ENCODE measurements around the gene CFAP157.
A peak's percentile ranks its signal among the peaks of the same experiment; 100 is the strongest.

CFAP157 gene

DNA sequence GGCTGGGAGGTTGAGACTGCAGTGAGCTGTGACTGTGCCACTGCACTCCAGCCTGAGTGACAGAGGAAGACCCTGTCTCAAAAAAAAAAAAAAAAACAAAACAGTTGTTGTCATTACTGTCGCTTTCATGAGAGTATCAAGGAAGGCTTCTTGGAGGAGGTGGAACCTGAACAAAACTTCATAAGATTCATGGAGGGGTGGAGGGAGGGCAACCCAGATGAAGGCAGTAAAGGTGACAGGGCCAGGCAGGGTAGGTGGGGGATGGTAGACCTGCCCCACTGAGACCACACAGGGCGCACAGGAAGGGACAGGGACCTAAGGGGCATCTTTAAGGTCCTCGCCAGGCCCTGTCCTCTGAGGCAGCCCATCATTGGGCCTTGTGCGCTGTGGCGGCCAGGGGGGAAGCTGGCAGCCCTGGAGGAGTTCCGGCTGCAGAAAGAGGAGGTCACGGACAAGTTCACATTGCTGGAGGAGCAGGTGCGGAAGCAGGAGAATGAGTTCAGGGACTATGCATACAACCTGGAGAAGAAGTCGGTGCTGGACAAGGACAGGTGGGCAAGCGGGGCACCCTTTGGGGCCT is 3.5 kb downstream of the CFAP157 start:
- Histone ChIP-seq H3K27ac (ENCODE audit: low read depth, low read length) (no peak overlapping the region), H3K36me3 (ENCODE audit: control insufficient read depth, insufficient read depth, low read length) (no peaks in the 10 kb centered on the region), H3K27me3 (ENCODE audit: control insufficient read depth, insufficient read depth, low read length) (peaks cover 7% of the 10 kb centered on the region; the same call in 1 of the 2 replicates), H3K4me1 (ENCODE audit: control insufficient read depth, insufficient read depth, low read length) (peaks cover 21% of the 10 kb centered on the region), H3K9me3 (ENCODE audit: control insufficient read depth, insufficient read depth, low read depth, low read length) (no peaks in the 10 kb centered on the region), H3K9ac (ENCODE audit: low read length) (no peak overlapping the region), H3K4me3 (ENCODE audit: low read depth, low read length) (no peak overlapping the region)

DNA sequence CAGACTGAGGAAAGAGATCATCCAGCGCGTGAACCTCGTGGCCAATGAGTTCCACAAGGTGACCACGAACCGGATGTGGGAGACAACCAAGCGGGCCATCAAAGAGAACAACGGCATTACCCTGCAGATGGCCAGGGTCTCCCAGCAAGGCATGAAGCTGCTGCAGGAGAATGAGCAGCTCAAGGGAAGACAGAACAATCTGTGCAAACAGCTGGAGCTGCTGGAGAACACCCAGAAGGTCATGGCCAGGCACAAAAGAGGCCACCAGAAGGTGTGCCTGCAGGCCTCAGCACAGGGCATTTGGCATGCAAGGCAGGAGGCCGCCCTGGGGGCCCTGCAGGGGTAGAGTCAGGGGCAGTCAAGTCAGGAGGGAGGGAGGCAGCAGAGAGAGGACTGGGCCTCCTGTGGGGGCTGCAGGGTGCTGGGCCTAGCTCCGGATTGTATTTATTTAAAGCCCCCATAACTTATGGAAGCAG is 4.5 kb downstream of the CFAP157 start:
- no peaks in the 10 kb centered on the region for H3K36me3 ChIP-seq (ENCODE audit: control insufficient read depth, insufficient read depth, low read length)
- H3K4me3 ChIP-seq (ENCODE audit: low read depth, low read length), result no peak overlapping the region
- H3K4me1 ChIP-seq (ENCODE audit: control insufficient read depth, insufficient read depth, low read length), result peaks cover 25% of the 10 kb centered on the region
- no peak overlapping the region for H3K9ac ChIP-seq (ENCODE audit: low read length)
- no peak overlapping the region for H3K27ac ChIP-seq (ENCODE audit: low read depth, low read length)
- H3K9me3 ChIP-seq (ENCODE audit: control insufficient read depth, insufficient read depth, low read depth, low read length), result no peaks in the 10 kb centered on the region
- peaks cover 7% of the 10 kb centered on the region; the same call in 1 of the 2 replicates for H3K27me3 ChIP-seq (ENCODE audit: control insufficient read depth, insufficient read depth, low read length)

DNA sequence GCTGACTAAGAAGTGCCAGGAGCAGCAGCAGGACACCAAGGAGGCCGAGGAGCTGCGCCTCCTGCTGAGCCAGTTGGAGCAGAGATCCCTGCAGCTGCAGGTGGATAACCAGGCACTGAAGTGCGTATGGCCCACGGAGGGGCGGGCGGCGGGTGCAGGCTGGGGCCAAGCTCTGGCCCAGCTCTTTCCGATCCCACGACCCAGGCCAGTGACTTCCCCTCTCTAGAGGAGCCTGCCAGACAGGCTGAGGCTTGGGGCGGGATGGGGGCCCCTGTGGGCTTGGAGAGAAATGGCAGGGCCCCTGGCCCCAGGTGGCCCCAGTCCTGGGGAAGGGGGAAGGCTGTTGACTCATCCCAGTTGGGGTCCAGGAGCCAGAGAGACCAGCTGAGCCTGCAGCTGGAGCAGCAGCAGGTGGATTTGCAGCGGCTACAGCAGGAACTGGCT is 5.1 kb downstream of the CFAP157 start:
- Histone ChIP-seq H3K9ac (ENCODE audit: low read length) (no peak overlapping the region), H3K27me3 (ENCODE audit: control insufficient read depth, insufficient read depth, low read length) (peaks cover 7% of the 10 kb centered on the region; the same call in 1 of the 2 replicates), H3K4me3 (ENCODE audit: low read depth, low read length) (no peak overlapping the region), H3K4me1 (ENCODE audit: control insufficient read depth, insufficient read depth, low read length) (peaks cover 25% of the 10 kb centered on the region), H3K36me3 (ENCODE audit: control insufficient read depth, insufficient read depth, low read length) (no peaks in the 10 kb centered on the region), H3K27ac (ENCODE audit: low read depth, low read length) (no peak overlapping the region), H3K9me3 (ENCODE audit: control insufficient read depth, insufficient read depth, low read depth, low read length) (no peaks in the 10 kb centered on the region)

DNA sequence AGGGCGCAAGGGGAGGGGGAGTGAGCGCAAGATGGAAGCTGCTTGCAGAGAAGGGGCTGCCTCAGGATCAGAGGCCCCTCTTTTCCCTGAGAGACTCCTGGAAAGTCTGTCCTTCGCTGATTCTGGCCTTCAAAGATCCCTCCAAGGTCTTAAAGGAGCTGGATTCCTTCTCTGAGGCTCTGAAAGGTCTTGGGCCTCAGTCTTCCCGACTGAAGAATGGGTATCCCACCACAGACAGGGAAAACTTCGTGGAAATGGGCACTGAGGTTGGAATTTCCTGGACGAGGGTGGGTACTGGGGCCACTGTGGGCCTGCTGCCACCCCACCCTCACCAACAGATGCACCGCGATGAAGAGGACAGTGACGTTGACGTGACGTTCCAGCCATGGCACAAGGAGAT is 5.6 kb downstream of the CFAP157 start:
- Histone ChIP-seq H3K9ac (ENCODE audit: low read length) (no peak overlapping the region), H3K27me3 (ENCODE audit: control insufficient read depth, insufficient read depth, low read length) (peaks cover 7% of the 10 kb centered on the region; the same call in 1 of the 2 replicates), H3K9me3 (ENCODE audit: control insufficient read depth, insufficient read depth, low read depth, low read length) (no peaks in the 10 kb centered on the region), H3K27ac (ENCODE audit: low read depth, low read length) (no peak overlapping the region), H3K4me1 (ENCODE audit: control insufficient read depth, insufficient read depth, low read length) (peaks cover 25% of the 10 kb centered on the region), H3K4me3 (ENCODE audit: low read depth, low read length) (no peak overlapping the region), H3K36me3 (ENCODE audit: control insufficient read depth, insufficient read depth, low read length) (no peaks in the 10 kb centered on the region)

DNA sequence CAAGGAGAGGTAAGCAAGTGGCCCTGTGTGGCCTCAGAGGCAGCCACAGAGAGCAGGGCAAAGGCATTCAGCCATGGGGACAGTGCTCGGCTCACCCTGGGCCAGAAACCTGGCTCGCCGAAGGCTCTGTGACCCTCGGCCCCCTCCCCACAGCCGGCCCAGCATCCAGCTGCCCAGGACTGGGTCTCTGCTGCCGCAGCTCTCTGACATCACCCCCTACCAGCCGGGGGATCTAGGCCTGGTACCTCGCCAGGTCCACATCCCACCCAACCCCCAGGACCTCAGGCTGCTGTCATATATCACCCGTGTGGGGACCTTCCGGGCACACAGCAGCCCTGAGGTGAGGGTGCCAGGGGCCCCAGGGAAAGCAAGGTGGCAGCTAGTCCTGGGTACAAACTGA is 6.1 kb downstream of the CFAP157 start:
- no peaks in the 10 kb centered on the region for H3K9me3 ChIP-seq (ENCODE audit: control insufficient read depth, insufficient read depth, low read depth, low read length)
- H3K9ac ChIP-seq (ENCODE audit: low read length), result no peak overlapping the region
- H3K4me1 ChIP-seq (ENCODE audit: control insufficient read depth, insufficient read depth, low read length), result peaks cover 25% of the 10 kb centered on the region
- no peak overlapping the region for H3K27ac ChIP-seq (ENCODE audit: low read depth, low read length)
- no peak overlapping the region for H3K4me3 ChIP-seq (ENCODE audit: low read depth, low read length)
- peaks cover 7% of the 10 kb centered on the region; the same call in 1 of the 2 replicates for H3K27me3 ChIP-seq (ENCODE audit: control insufficient read depth, insufficient read depth, low read length)
- no peaks in the 10 kb centered on the region for H3K36me3 ChIP-seq (ENCODE audit: control insufficient read depth, insufficient read depth, low read length)

DNA sequence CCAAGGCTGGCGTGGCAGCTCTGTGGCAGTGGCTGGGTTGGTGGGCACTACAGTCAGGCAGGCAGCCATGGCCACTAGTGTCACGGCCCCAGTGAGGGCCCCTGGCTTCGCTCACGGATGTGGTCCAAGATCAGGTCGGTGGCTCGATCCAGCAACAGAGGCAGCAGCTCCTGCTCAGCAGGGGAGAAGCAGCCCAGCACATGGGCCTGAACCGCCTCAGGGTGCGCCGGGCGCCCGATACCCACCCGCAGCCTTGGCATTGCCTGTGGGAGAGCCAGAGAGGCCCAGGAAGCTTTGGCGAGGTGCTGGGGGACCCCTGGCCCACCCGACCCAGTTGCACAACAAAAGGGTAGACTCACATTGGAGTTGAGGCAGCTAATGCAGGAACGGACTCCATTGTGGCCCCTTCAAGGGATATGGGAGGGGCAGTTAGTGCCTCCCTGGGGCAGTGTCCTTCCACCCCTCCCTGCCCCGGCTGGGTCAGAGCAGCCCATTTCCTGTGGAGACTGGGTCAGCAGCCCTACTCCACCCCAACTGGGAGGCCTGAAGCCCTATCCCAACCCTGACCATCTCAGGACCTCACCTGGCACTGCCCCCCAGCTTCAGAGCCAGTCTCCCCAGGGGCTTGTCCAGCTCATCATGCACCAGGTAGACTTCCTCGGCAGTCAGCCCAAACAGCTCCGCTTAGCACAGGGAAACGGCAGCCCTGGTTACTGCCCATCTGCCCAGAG is 7.4 kb downstream of the CFAP157 start:
- no peak overlapping the region for H3K9ac ChIP-seq (ENCODE audit: low read length)
- H3K27me3 ChIP-seq (ENCODE audit: control insufficient read depth, insufficient read depth, low read length), result peaks cover 7% of the 10 kb centered on the region; the same call in 1 of the 2 replicates
- peaks cover 25% of the 10 kb centered on the region for H3K4me1 ChIP-seq (ENCODE audit: control insufficient read depth, insufficient read depth, low read length)
- H3K9me3 ChIP-seq (ENCODE audit: control insufficient read depth, insufficient read depth, low read depth, low read length), result no peaks in the 10 kb centered on the region
- no peaks in the 10 kb centered on the region for H3K36me3 ChIP-seq (ENCODE audit: control insufficient read depth, insufficient read depth, low read length)
- no peak overlapping the region for H3K27ac ChIP-seq (ENCODE audit: low read depth, low read length)
- H3K4me3 ChIP-seq (ENCODE audit: low read depth, low read length), result peak overlapping the region; percentile 82

DNA sequence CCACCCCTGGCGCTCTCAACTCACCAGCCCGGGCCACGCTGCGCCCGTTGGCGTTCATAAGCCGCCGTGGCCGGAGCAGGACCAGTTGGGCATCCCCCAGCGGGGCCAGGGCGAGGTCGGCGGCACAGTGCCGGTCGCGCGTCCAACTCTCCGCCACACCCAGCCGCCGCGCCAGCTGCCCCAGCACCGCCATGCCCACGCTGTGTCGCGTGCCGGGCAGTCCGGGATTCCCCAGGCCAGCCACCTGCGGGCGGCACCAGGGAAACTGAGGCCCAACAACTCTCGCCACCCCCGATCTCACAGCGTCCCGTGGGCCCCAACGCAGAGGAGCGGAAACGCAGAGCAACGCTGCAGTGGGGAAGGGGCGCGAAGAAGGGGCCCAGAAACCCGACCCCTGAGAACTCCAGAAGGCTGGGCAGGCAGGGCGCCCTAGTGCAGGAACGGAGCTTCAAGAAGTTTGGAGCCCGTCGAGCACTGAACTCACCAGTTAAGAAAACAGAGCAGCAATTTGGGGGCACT is 8.2 kb downstream of the CFAP157 start:
- Histone ChIP-seq H3K36me3 (ENCODE audit: control insufficient read depth, insufficient read depth, low read length) (no peaks in the 10 kb centered on the region), H3K9me3 (ENCODE audit: control insufficient read depth, insufficient read depth, low read depth, low read length) (no peaks in the 10 kb centered on the region), H3K27me3 (ENCODE audit: control insufficient read depth, insufficient read depth, low read length) (peaks cover 7% of the 10 kb centered on the region; the same call in 1 of the 2 replicates), H3K4me1 (ENCODE audit: control insufficient read depth, insufficient read depth, low read length) (peaks cover 25% of the 10 kb centered on the region), H3K4me3 (ENCODE audit: low read depth, low read length) (peak overlapping the region; percentile 82), H3K9ac (ENCODE audit: low read length) (peak overlapping the region; percentile 72), H3K27ac (ENCODE audit: low read depth, low read length) (no peak overlapping the region; the same call in 1 of the 2 replicates)

DNA sequence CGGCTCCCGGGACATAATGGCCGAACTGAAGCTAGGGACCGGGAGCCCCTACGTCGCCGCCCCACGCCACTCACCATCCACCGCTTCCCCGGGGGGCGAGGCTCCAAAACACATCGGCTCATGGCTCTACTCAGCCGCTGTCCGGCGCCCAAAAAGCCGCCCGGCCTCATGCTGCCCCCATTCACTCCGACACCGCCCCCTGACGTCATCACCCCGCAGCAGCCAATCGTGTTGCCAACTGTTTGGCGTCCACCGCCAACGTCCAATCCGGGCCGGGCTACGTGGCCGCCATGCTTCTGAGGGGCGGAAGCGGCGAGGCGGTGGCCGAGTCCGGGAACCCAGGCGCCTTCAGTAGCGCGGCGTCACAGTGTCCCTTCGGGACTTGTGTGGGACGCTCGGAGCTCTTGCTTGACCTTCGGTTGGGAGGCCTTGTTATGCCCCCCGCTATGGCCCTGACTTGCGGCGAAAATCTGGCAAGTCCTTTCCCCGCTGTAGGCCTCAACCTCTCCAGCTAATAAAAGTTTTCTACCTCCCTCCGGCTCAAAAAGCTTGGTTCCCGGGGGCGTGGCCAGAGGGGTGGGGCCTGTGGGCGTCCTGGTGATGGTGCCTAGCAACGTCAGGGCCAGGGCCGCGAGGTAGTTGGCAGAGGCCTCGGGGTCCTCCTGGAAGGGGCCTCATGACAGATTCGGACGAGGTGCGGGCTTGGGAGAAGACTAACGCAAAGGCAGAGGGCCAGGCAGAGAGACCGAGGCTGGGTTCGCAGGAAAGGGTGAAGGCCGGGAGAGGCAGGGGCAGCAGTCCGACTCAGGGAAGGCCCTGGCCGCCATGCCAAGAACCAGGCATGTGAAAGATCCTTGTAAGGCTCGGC is 8.9 kb downstream of the CFAP157 start, which contains the start of the genes PTRH1 and TTC16:
Gene PTRH1 (minus strand): TSS at position 194 of the 868 bp plus-strand sequence. CDS start 24 bp downstream, at position 170.
Gene TTC16 (plus strand): TSS at position 610 of the 868 bp plus-strand sequence. CDS start 67 bp downstream, at position 677.
- H3K4me1 ChIP-seq (ENCODE audit: control insufficient read depth, insufficient read depth, low read length), result peaks cover 25% of the 10 kb centered on the region
- H3K9me3 ChIP-seq (ENCODE audit: control insufficient read depth, insufficient read depth, low read depth, low read length), result no peaks in the 10 kb centered on the region
- peak within 1 kb of the TSS; percentile 82 for H3K4me3 ChIP-seq (ENCODE audit: low read depth, low read length)
- no peaks in the 10 kb centered on the region for H3K36me3 ChIP-seq (ENCODE audit: control insufficient read depth, insufficient read depth, low read length)
- H3K9ac ChIP-seq (ENCODE audit: low read length), result peak within 1 kb of the TSS; percentile 72
- H3K27me3 ChIP-seq (ENCODE audit: control insufficient read depth, insufficient read depth, low read length), result peaks cover 7% of the 10 kb centered on the region; the same call in 1 of the 2 replicates
- H3K27ac ChIP-seq (ENCODE audit: low read depth, low read length), result no peak within 1 kb of the TSS; the same call in 1 of the 2 replicates

DNA sequence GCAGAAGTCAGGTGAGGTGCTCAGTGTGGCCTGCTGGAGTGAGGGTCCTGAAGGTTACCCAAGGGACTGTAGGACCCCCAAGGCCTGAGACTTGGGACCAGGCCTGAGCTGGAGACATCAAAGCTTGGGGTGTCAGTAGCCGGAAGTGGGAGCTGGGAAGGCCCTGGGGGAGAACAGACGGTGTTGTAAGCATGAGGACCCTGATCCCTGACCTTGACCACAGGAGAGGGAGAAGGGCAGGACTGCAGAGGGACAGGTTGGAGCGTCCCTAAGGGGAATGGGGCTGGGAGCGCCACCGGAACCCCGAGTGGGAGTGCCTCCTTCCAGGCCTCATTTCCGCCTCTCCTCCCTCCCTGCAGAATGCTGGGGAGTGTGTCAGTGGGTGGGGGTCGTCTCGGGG is 9.6 kb downstream of the CFAP157 start:
- H3K9ac ChIP-seq (ENCODE audit: low read length), result no peak overlapping the region
- no peaks in the 10 kb centered on the region for H3K9me3 ChIP-seq (ENCODE audit: control insufficient read depth, insufficient read depth, low read depth, low read length)
- H3K27ac ChIP-seq (ENCODE audit: low read depth, low read length), result no peak overlapping the region
- H3K36me3 ChIP-seq (ENCODE audit: control insufficient read depth, insufficient read depth, low read length), result no peaks in the 10 kb centered on the region
- peaks cover 24% of the 10 kb centered on the region for H3K4me1 ChIP-seq (ENCODE audit: control insufficient read depth, insufficient read depth, low read length)
- H3K27me3 ChIP-seq (ENCODE audit: control insufficient read depth, insufficient read depth, low read length), result peaks cover 7% of the 10 kb centered on the region; the same call in 1 of the 2 replicates
- peak overlapping the region; percentile 82; the same call in 1 of the 2 replicates for H3K4me3 ChIP-seq (ENCODE audit: low read depth, low read length)

DNA sequence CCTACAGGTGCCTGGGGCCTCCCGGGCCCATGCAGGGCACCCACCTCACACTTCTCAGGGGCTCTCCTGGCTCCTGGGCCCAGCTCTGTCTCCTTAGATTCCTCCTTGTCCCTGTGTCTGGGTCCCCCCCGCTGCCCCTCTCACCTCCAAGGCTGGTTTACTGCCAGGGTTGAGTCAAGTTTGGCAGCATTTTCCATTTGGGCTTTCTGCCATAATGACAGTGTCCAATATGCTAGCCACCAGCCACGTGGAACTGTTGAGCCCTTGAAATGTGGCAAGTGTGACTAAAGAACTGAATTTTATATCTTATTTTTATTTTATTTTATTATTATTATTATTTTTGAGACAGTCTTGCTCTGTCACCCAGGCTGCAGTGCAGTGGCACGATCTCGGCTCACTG is 11.0 kb downstream of the CFAP157 start:
- H3K9me3 ChIP-seq (ENCODE audit: control insufficient read depth, insufficient read depth, low read depth, low read length), result no peaks in the 10 kb centered on the region
- H3K27me3 ChIP-seq (ENCODE audit: control insufficient read depth, insufficient read depth, low read length), result peaks cover 7% of the 10 kb centered on the region; the same call in 1 of the 2 replicates
- no peaks in the 10 kb centered on the region for H3K36me3 ChIP-seq (ENCODE audit: control insufficient read depth, insufficient read depth, low read length)
- H3K4me3 ChIP-seq (ENCODE audit: low read depth, low read length), result no peak overlapping the region
- no peak overlapping the region for H3K9ac ChIP-seq (ENCODE audit: low read length)
- H3K4me1 ChIP-seq (ENCODE audit: control insufficient read depth, insufficient read depth, low read length), result peaks cover 14% of the 10 kb centered on the region
- no peak overlapping the region for H3K27ac ChIP-seq (ENCODE audit: low read depth, low read length)

Measured in HUES6 (cell line).